Retinal pigment epithelial cell (primary cell): ENCODE measurements around the gene NELL2.
"Not testable (repeated sequence)": the region's sequence is repeated elsewhere in the genome, so short reads cannot be mapped to it uniquely, and the experiment has no call there.

Source experiments
- DNase-seq: peaks from one replicate; pipeline ENCODE4 v3.0.0-alpha.2; 2010; ENCODE audit warnings: low read depth
- H3K4me3 ChIP-seq: 2 replicates; pipeline ENCODE4 v1.5.1; 2011; ENCODE audit warnings: mild to moderate bottlenecking, low read length, control low read depth, moderate library complexity
- TF ChIP-seq, protein P1 (sequence below): conservative IDR thresholded peaks from 2 replicates; pipeline ENCODE4 v1.5.1; 2011; ENCODE audit warnings: low read depth, low read length, control low read depth, inconsistent platforms

The NELL2 gene

GRCh38 chr12:44703182-44703910 lies 172.8 kb downstream of the NELL2 start:
- TF ChIP-seq, protein P1, sequence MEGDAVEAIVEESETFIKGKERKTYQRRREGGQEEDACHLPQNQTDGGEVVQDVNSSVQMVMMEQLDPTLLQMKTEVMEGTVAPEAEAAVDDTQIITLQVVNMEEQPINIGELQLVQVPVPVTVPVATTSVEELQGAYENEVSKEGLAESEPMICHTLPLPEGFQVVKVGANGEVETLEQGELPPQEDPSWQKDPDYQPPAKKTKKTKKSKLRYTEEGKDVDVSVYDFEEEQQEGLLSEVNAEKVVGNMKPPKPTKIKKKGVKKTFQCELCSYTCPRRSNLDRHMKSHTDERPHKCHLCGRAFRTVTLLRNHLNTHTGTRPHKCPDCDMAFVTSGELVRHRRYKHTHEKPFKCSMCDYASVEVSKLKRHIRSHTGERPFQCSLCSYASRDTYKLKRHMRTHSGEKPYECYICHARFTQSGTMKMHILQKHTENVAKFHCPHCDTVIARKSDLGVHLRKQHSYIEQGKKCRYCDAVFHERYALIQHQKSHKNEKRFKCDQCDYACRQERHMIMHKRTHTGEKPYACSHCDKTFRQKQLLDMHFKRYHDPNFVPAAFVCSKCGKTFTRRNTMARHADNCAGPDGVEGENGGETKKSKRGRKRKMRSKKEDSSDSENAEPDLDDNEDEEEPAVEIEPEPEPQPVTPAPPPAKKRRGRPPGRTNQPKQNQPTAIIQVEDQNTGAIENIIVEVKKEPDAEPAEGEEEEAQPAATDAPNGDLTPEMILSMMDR: no peak
- no peak overlapping the region for H3K4me3 ChIP-seq
- no peak for DNase-seq

GRCh38 chr12:44697511-44697910 lies 178.6 kb downstream of the NELL2 start:
- TF ChIP-seq, protein P1: no peak
- no peak for DNase-seq
- no peak overlapping the region for H3K4me3 ChIP-seq

DNA sequence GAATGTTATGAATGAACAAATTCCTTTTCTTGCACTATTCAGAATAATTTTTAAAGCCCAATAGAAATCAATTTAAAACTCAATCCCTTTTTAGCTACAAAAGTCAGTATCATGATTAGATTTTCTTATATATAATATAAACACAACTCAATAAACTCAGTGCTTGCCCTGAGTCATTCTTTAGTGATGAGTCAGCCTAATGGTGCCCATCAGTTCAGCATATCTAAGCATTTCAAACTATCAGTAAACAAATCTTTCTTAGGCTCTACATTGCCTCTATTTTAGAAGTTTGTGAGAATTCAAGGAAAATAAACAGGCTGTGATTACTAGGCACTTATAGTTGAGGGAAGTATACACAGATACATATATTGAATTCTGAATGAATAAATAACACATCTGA lies 179.6 kb downstream of the NELL2 start:
- TF ChIP-seq, protein P1: no peak

DNA sequence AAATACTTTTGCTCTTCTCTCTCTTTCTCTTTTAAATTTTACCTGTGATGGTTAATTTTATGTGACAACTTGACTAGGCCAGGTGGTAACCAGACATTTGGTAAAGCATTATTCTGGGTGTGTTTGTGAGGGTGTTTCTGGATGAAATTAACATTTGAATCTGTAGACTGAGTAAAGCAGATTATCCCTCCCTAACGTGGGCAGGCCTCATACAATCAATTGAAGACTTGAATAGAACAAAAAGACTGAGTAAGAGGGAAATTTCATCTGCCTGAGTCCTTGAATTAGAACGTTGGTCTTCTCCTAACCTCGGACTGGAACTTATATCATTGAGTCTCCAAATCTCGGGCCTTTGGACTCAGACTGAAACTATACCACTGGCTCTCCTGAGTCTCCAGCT lies 182.1 kb downstream of the NELL2 start:
- DNase-seq: no peak
- TF ChIP-seq, protein P1: no peak
- no peak overlapping the region for H3K4me3 ChIP-seq

More for the DNA sequence above, 179.6 kb downstream of the NELL2 start:
- peak; percentile 15 for DNase-seq
- H3K4me3 ChIP-seq: no peak overlapping the region

DNA sequence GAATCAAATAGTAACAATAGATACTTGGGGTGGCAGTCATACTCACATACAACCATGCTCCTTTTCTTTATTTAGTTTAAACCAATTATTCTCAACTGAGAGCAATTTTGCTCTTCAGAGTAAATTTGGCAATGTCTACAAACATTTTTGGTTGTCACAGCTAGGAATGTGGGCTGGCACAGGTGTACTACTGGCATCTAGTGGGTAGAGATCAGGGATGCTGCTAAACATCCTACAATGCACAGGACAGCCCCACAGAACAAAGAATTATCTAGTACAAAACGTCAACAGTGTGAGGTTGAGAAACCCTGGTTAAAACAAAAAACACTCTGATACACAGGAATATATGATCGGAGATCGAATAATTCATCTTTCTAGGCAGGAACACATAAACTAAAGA lies 186.5 kb downstream of the NELL2 start:
- TF ChIP-seq, protein P1: no peak
- H3K4me3 ChIP-seq: no peak overlapping the region
- DNase-seq: no peak

DNA sequence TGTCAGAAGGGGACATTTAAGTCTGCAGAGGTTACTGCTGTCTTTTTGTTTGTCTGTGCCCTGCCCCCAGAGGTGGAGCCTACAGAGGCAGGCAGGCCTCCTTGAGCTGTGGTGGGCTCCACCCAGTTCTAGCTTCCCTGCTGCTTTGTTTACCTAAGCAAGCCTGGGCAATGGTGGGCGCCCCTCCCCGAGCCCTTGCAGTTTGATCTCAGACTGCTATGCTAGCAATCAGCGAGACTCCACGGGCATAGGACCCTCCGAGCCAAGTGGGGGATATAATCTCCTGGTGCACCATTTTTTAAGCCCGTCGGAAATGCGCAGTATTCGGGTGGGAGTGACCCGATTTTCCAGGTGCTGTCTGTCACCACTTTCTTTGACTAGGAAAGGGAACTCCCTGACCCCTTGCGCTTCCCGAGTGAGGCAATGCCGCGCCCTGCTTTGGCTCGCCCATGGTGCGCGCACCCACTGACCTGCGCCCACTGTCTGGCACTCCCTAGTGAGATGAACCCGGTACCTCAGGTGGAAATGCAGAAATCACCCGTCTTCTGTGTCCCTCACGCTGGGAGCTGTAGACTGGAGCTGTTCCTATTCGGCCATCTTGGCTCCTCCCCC lies 189.2 kb downstream of the NELL2 start:
- not testable (repeated sequence) for H3K4me3 ChIP-seq

DNA sequence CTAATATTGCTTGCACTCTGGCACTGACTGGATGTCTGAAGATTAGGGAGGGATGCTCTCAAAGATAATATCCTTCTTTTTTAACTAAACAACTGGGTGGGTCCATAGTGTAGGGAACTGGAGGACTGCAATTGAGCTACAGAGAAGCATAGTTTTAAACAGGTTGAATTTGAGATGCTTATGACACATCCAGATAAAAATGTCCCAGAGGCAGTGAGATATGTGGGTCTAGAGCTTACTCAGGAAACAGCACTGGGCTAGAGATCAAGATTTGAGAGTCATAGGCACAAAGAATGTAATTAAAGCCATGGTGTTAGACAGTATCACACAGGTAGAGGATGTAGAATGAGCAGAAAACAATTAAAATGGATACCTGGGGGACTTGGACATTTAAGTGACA lies 198.4 kb downstream of the NELL2 start:
- H3K4me3 ChIP-seq: no peak overlapping the region
- peak; percentile 12 for DNase-seq

More for the DNA sequence above, 189.2 kb downstream of the NELL2 start:
- not testable (repeated sequence) for DNase-seq

More for the DNA sequence above, 198.4 kb downstream of the NELL2 start:
- TF ChIP-seq, protein P1: no peak
